ENCODE results near the gene ZBTB24.

DNA sequence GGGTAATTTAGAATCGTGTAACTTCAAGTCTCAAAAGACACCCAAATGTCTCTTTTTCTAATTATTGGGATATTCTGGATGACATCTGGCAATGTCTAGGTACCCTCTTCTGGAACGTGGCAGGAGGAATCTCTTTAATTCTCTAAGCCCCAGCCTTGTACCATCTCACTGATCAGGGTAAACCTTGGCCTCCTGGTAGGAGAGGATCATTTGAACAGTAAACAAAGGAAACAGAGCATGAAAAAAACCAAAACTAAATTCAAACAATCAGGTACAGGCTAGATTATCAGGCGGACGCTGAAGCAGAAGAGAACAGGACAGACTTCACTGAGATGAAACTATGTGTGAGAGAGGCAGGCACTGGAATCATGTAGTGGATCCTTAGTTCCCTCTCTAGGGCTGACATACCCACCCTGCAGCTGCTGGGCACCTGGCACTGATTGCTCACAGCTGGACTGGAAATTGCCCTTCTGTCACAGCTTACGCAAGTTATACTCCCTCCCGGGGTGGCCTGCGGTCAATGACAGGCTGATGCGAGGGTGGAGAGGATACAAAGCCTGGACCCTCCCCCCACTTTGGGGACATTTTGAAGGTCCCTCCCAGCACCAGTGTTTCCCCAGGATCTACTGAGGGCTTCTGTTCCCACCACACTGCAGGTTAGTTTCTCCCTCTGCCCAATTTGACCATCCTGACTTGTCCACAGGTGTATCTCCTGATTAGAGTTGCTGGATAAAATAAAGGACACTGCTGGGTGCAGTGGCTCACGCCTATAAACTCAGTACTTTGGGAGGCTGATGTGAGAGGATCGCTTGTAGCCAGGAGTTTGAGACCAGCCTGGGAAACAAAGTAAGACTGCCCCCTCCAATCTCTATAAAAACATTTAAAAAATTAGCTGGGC is 20.6 kb upstream of the ZBTB24 start:
- TF ChIP-seq GATA3 (IDR thresholded peaks at IDR 0.05; ENCODE audit: low read depth, low read length) (no peak), GATA2 (IDR thresholded peaks at IDR 0.05; ENCODE audit: low read depth, low read length) (no peak)
